Glutamatergic neuron (in vitro differentiated cells): ENCODE measurements around the gene GDI2. TPM values are rescaled to one million over a fixed set of nuclear protein-coding genes. Genes with fewer than 3 reads are reported as not detected.
A peak's percentile ranks its signal among the peaks of the same experiment; 100 is the strongest.
"Not testable (repeated sequence)": the region's sequence is repeated elsewhere in the genome, so short reads cannot be mapped to it uniquely, and the experiment has no call there.

Experiments used
- DNase-seq: peaks from one replicate; pipeline ENCODE4 v3.0.0; 2022
- H3K27ac Mint-ChIP-seq: one replicate; pipeline ENCODE4 v1.8.0; 2020; ENCODE audit warnings: mild to moderate bottlenecking, mixed read lengths, inconsistent platforms; ENCODE audit not compliant: unreplicated experiment
- H3K27me3 Mint-ChIP-seq: one replicate; pipeline ENCODE4 v1.8.0; 2020; ENCODE audit warnings: mild to moderate bottlenecking, moderate library complexity, mixed read lengths, inconsistent platforms; ENCODE audit not compliant: unreplicated experiment
- H3K36me3 Mint-ChIP-seq: one replicate; pipeline ENCODE4 v1.8.0; 2020; ENCODE audit warnings: mild to moderate bottlenecking, mixed read lengths, inconsistent platforms; ENCODE audit not compliant: unreplicated experiment
- H3K4me1 Mint-ChIP-seq: one replicate; pipeline ENCODE4 v1.8.0; 2020; ENCODE audit warnings: mild to moderate bottlenecking, low read depth, mixed read lengths, inconsistent platforms; ENCODE audit not compliant: unreplicated experiment
- H3K4me3 Mint-ChIP-seq: one replicate; pipeline ENCODE4 v1.8.0; 2020; ENCODE audit warnings: mild to moderate bottlenecking, mixed read lengths, inconsistent platforms; ENCODE audit not compliant: unreplicated experiment
- H3K9me3 Mint-ChIP-seq: one replicate; pipeline ENCODE4 v1.8.0; 2020; ENCODE audit warnings: mild to moderate bottlenecking, moderate library complexity, mixed read lengths, inconsistent platforms; ENCODE audit not compliant: unreplicated experiment
- total RNA-seq: library from RNA; stranded (reverse); fragmentation: NEBNext Ultra II Directional; extraction: Animal tissue kit (Norgen Biotek cat#: 25700); gene quantifications from one replicate; pipeline ENCODE4 v1.2.1, GENCODE V29; 2021; ENCODE audit not compliant: unreplicated experiment
- TF ChIP-seq, protein P1 (sequence below): fragments of 200-600 bp; sonication (generic); IDR thresholded peaks from one replicate; pipeline ENCODE4 v1.5.0; 2021; ENCODE audit not compliant: partially characterized antibody, unreplicated experiment

Gene GDI2
- total RNA-seq, 1 donor from 2014 or later: 294 TPM

- DNase-seq: no peak
- Mint-ChIP-seq H3K27me3 (peaks cover 4% of the 10 kb centered on the region), H3K4me3 (peak overlapping the region; percentile 93), H3K36me3 (no peaks in the 10 kb centered on the region), H3K4me1 (peaks cover 27% of the 10 kb centered on the region), H3K9me3 (peaks cover 5% of the 10 kb centered on the region), H3K27ac (peak overlapping the region; percentile 95)
- TF ChIP-seq, protein P1, sequence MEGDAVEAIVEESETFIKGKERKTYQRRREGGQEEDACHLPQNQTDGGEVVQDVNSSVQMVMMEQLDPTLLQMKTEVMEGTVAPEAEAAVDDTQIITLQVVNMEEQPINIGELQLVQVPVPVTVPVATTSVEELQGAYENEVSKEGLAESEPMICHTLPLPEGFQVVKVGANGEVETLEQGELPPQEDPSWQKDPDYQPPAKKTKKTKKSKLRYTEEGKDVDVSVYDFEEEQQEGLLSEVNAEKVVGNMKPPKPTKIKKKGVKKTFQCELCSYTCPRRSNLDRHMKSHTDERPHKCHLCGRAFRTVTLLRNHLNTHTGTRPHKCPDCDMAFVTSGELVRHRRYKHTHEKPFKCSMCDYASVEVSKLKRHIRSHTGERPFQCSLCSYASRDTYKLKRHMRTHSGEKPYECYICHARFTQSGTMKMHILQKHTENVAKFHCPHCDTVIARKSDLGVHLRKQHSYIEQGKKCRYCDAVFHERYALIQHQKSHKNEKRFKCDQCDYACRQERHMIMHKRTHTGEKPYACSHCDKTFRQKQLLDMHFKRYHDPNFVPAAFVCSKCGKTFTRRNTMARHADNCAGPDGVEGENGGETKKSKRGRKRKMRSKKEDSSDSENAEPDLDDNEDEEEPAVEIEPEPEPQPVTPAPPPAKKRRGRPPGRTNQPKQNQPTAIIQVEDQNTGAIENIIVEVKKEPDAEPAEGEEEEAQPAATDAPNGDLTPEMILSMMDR: no peak
Observed at GRCh38 chr10:5811387-5811821, 1.8 kb downstream of the GDI2 start.

- TF ChIP-seq, protein P1: no peak
- Mint-ChIP-seq H3K4me3 (peak overlapping the region; percentile 93), H3K27me3 (peaks cover 4% of the 10 kb centered on the region), H3K9me3 (peaks cover 5% of the 10 kb centered on the region), H3K4me1 (peaks cover 27% of the 10 kb centered on the region), H3K36me3 (no peaks in the 10 kb centered on the region), H3K27ac (peak overlapping the region; percentile 31)
- DNase-seq: no peak
Observed at GRCh38 chr10:5810225-5810624, 3.0 kb downstream of the GDI2 start.

GRCh38 chr10:5809527-5810154, 3.6 kb downstream of the GDI2 start:
- TF ChIP-seq, protein P1: no peak
- Mint-ChIP-seq H3K27me3 (peaks cover 4% of the 10 kb centered on the region), H3K9me3 (peaks cover 5% of the 10 kb centered on the region), H3K36me3 (no peaks in the 10 kb centered on the region), H3K4me3 (peak overlapping the region; percentile 93), H3K4me1 (peaks cover 27% of the 10 kb centered on the region), H3K27ac (peak overlapping the region; percentile 31)
- no peak for DNase-seq

DNA sequence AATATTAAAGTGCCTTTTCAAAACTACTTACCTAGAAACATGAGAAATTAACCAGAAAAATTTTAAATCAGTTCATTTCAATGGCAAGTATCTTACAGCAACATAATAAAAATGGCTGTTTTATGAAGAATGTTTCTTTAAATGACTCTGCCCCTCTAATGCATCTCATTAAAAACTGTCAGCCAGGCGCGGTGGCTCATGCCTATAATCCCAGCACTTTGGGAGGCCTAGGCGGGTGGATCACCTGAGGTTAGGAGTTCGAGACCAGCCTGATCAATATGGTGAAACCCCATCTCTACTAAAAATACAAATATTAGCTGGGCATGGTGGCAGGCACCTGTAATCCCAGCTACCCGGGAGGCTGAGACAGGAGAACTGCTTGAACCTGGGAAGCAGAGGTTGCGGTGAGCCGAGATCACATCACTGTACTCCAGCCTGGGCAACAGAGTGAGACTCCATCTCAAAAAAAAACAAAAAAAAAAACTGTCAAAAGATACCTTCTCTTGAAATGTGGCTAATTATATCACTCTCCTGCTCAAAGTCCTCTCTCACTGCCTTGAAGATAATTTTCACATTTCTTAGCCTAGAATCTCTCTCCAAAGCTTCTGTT, 4.3 kb downstream of the GDI2 start:
- peak overlapping the region; percentile 31 for H3K27ac Mint-ChIP-seq

DNA sequence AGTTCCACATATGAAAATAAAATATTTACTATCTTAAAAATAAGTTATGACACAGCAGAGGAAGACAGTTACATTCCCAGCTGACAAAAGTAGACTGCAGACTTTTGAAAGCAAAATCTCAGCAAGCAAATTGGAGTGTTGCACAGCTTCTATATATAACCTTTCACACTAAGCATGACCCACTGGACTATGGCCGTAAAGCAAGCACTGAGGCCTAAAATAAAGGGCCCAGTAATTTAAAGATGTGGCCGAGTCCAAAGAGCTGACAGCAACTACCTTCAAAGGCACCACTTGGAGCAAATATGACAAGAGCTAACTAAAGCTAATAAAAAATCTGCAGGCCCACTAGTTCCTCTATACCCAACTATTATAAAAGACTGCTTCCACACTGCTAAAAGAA, 6.5 kb downstream of the GDI2 start:
- Mint-ChIP-seq H3K36me3 (no peaks in the 10 kb centered on the region), H3K4me3 (peak overlapping the region; percentile 11), H3K27me3 (peaks cover 1% of the 10 kb centered on the region), H3K9me3 (peaks cover 1% of the 10 kb centered on the region), H3K4me1 (peaks cover 22% of the 10 kb centered on the region), H3K27ac (no peak overlapping the region)
- no peak for DNase-seq
- TF ChIP-seq, protein P1: no peak

More for the DNA sequence above, 4.3 kb downstream of the GDI2 start:
- not testable (repeated sequence) for H3K36me3 Mint-ChIP-seq, DNase-seq, H3K9me3 Mint-ChIP-seq, H3K27me3 Mint-ChIP-seq
- Mint-ChIP-seq H3K4me1 (peaks cover 22% of the 10 kb centered on the region), H3K4me3 (peak overlapping the region; percentile 93)
